Measurements from ENCODE around the gene ARHGAP24. TPM values are rescaled to one million over a fixed set of nuclear protein-coding genes. Genes with fewer than 3 reads are reported as not detected.

Gene ARHGAP24
- total RNA-seq, 1 experiment from 2014 or later: 2.1 TPM

- TF ChIP-seq USF2 (CRISPR knock-in tag; IDR thresholded peaks at IDR 0.05): no peak
- no peak for TF ChIP-seq ATF2 (CRISPR knock-in tag; IDR thresholded peaks at IDR 0.05; ENCODE audit: borderline replicate concordance, low read depth)
- TF ChIP-seq MAX (CRISPR knock-in tag; IDR thresholded peaks at IDR 0.05): no peak
- TF ChIP-seq ZSCAN18 (CRISPR knock-in tag; IDR thresholded peaks at IDR 0.05): no peak
- TF ChIP-seq ELF4 (CRISPR knock-in tag; IDR thresholded peaks at IDR 0.05; ENCODE audit: low read depth): no peak
- no peak for TF ChIP-seq NR3C1 (CRISPR knock-in tag; conservative IDR thresholded peaks at IDR 0.05; ENCODE audit: low read depth)
- no peak for TF ChIP-seq ZNF671 (CRISPR knock-in tag; IDR thresholded peaks at IDR 0.05)
- no peak for TF ChIP-seq JAZF1 (CRISPR knock-in tag; IDR thresholded peaks at IDR 0.05)
- TF ChIP-seq MYBL2 (CRISPR knock-in tag; IDR thresholded peaks at IDR 0.05): no peak
- no peak for TF ChIP-seq TEAD1 (CRISPR knock-in tag; IDR thresholded peaks at IDR 0.05)
- no peak for TF ChIP-seq AFF4 (CRISPR knock-in tag; IDR thresholded peaks at IDR 0.05; ENCODE audit: borderline replicate concordance)
These were observed 432.1 kb downstream of the ARHGAP24 start (continued) for GRCh38 chr4:85907001-85907400.

- DNase-seq (ENCODE audit: low spot score): no peak
- no peak for TF ChIP-seq FOXK1 (CRISPR knock-in tag; IDR thresholded peaks at IDR 0.05)
- TF ChIP-seq ATF1 (CRISPR knock-in tag; IDR thresholded peaks at IDR 0.05): no peak
- TF ChIP-seq NR2C2 (CRISPR knock-in tag; IDR thresholded peaks at IDR 0.05): no peak
- Mint-ChIP-seq H3K36me3 (no peaks in the 10 kb centered on the region), H3K27me3 (ENCODE audit: low read depth) (no peaks in the 10 kb centered on the region), H3K4me3 (no peak overlapping the region), H3K4me1 (no peaks in the 10 kb centered on the region), H3K9me3 (no peaks in the 10 kb centered on the region), H3K27ac (0 out of 2 replicates have a peak overlapping the region, but pooled peaks have one; percentile 57)
- POLR2A ChIA-PET: no interaction called here
- ATAC-seq: 0 out of 2 replicates have a peak, but pooled peaks have one; percentile 32
- CTCF ChIA-PET: interaction anchor here (0.8 to 2.4 kb wide), 2 partner anchors 41 to 113 kb away, joined by 3 to 18 read pairs; no protein-coding TSS in a partner anchor
These were observed 434.9 kb downstream of the ARHGAP24 start for GRCh38 chr4:85909851-85910250.

GRCh38 chr4:85910985-85911384 lies 436.0 kb downstream of the ARHGAP24 start:
- ATAC-seq (peak; percentile 46), DNase-seq (ENCODE audit: low spot score) (no peak)
- H3K9me3 Mint-ChIP-seq: peaks cover 6% of the 10 kb centered on the region
- ChIA-PET POLR2A (no interaction called here), CTCF (interaction anchor here (0.8 to 2.4 kb wide), 2 partner anchors 19 to 115 kb away, joined by 3 to 18 read pairs; no protein-coding TSS in a partner anchor)
- H3K4me3 Mint-ChIP-seq: no peak overlapping the region
- H3K27ac Mint-ChIP-seq: no peak overlapping the region
- peaks cover 3% of the 10 kb centered on the region; the same call in 1 of the 2 replicates for H3K36me3 Mint-ChIP-seq
- no peaks in the 10 kb centered on the region for H3K4me1 Mint-ChIP-seq
- no peaks in the 10 kb centered on the region for H3K27me3 Mint-ChIP-seq (ENCODE audit: low read depth)
- TF ChIP-seq EMX1 (CRISPR knock-in tag; IDR thresholded peaks at IDR 0.05) (no peak), MYBL2 (CRISPR knock-in tag; IDR thresholded peaks at IDR 0.05) (no peak), ZNF423 (CRISPR knock-in tag; IDR thresholded peaks at IDR 0.05) (no peak), NR2C2 (CRISPR knock-in tag; IDR thresholded peaks at IDR 0.05) (no peak), ZNF317 (CRISPR knock-in tag; IDR thresholded peaks at IDR 0.05; ENCODE audit: borderline replicate concordance, low read depth) (no peak), NR3C1 (CRISPR knock-in tag; conservative IDR thresholded peaks at IDR 0.05; ENCODE audit: low read depth) (no peak), USF2 (CRISPR knock-in tag; IDR thresholded peaks at IDR 0.05) (no peak), ARID4B (CRISPR knock-in tag; IDR thresholded peaks at IDR 0.05; ENCODE audit: borderline replicate concordance) (no peak), ZNF219 (CRISPR knock-in tag; IDR thresholded peaks at IDR 0.05; ENCODE audit: borderline replicate concordance) (no peak), ZNF263 (CRISPR knock-in tag; IDR thresholded peaks at IDR 0.05; ENCODE audit: low read depth) (no peak)
